AG04450 (cell line): Measurements from ENCODE around the gene MAVS. TPM values are rescaled to one million over a fixed set of nuclear protein-coding genes. Genes with fewer than 3 reads are reported as not detected.
"Not testable (repeated sequence)": the region's sequence is repeated elsewhere in the genome, so short reads cannot be mapped to it uniquely, and the experiment has no call there.

Source experiments
- CTCF ChIA-PET: fragments of 300-600, 350-600 bp; formaldehyde crosslinking; extraction: SDS; loops from one replicate; lab custom pipeline; 2022; ENCODE audit warnings: antibody characterized with exemption, inconsistent platforms; lab: Charles Lee
- POLR2A ChIA-PET: fragments of 350-600 bp; formaldehyde crosslinking; extraction: SDS; loops from one replicate; lab custom pipeline; 2021; ENCODE audit warnings: antibody characterized with exemption, inconsistent platforms; lab: Yijun Ruan, JAX
- DNase-seq: peaks from one replicate; pipeline ENCODE4 v3.0.0-alpha.2; 2011; ENCODE audit warnings: low read depth, low spot score
- H3K27ac ChIP-seq: one replicate; pipeline ENCODE4 v1.5.1; 2012; ENCODE audit warnings: low read depth, low read length, control low read depth
- H3K27me3 ChIP-seq: one replicate; pipeline ENCODE4 v1.6.0; 2012; ENCODE audit warnings: low read length; ENCODE audit not compliant: control insufficient read depth, insufficient read depth
- H3K4me3 ChIP-seq: 2 replicates; pipeline ENCODE4 v1.5.1; 2011; ENCODE audit warnings: mild to moderate bottlenecking, low read depth, low read length, control low read depth
- H3K9me3 ChIP-seq: 2 replicates; pipeline ENCODE4 v1.5.1; 2012; ENCODE audit warnings: low read length; ENCODE audit not compliant: control insufficient read depth, insufficient read depth
- CTCF ChIP-seq: IDR thresholded peaks from 2 replicates; pipeline ENCODE4 v1.5.1; 2011; ENCODE audit warnings: low read depth, low read length, control low read depth, inconsistent platforms
- polyA plus RNA-seq: library from polyadenylated mRNA; depleted of rRNA; stranded (reverse); fragments of >200 nt; gene quantifications from 2 replicates; pipeline ENCODE4 v1.2.3, GENCODE V29; 2011

The MAVS gene
- polyA plus RNA-seq, 1 experiment = 16.4 TPM

- H3K4me3 ChIP-seq = no peak overlapping the region
- CTCF ChIA-PET = interaction anchor here (2.1 to 5.6 kb wide), 2 partner anchors 34 kb away, joined by 13 to 87 read pairs; partner anchors contain the start of gene CENPB
- no peak for DNase-seq
- no peak for TF ChIP-seq CTCF
- no peak overlapping the region for H3K27ac ChIP-seq
- H3K27me3 ChIP-seq = no peaks in the 10 kb centered on the region
- POLR2A ChIA-PET = interaction anchor here (0.7 kb wide), 1 partner anchor 23 kb away, joined by 6 read pairs; no protein-coding TSS in a partner anchor
- H3K9me3 ChIP-seq = no peaks in the 10 kb centered on the region; the same call in 1 of the 2 replicates
These were observed 24.6 kb upstream of the MAVS start for GRCh38 chr20:3821996-3822395.

DNA sequence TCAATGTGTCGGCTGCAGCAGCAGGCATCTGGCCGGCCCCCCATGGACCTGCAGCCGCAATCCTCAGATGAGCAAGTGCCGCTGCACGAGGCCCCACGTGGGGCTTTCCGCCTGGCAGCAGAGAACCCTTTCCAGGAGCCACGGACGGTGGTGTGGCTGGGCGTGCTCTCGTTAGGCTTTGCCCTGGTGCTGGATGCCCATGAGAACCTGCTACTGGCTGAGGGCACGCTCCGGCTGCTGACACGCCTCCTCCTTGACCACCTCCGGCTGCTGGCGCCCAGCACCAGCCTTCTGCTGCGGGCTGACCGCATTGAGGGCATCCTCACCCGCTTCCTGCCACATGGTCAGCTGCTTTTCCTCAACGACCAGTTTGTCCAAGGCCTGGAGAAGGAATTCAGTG is 22.8 kb upstream of the MAVS start:
- no peak for TF ChIP-seq CTCF
- Histone ChIP-seq H3K9me3 (no peaks in the 10 kb centered on the region; the same call in 1 of the 2 replicates), H3K27me3 (no peaks in the 10 kb centered on the region), H3K4me3 (no peak overlapping the region), H3K27ac (no peak overlapping the region)
- DNase-seq = no peak
- POLR2A ChIA-PET = interaction anchor here (0.5 to 0.6 kb wide), 2 partner anchors 26 to 55 kb away, joined by 3 to 6 read pairs; no protein-coding TSS in a partner anchor
- CTCF ChIA-PET = no interaction called here

DNA sequence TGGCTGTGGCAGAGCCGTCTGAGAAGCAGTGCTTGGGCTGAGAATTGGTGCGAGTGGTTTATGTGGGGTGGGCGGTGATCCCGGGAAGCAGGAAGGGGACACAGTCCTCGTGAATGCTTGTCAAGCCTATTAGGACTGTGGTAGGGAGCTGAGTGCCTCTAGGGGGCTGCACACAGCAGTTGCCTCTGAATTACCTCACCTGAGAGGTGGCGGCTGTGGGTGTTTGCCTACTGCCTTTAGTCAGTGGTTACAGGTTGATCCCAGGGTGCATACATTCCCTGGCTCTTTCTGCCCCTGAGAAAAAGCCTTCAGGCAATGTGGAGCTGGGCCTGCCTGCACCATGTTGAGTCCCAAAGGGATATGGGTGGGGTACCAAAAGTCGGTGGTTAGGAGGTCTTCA is 21.1 kb upstream of the MAVS start:
- H3K4me3 ChIP-seq = no peak overlapping the region
- DNase-seq = no peak
- H3K27me3 ChIP-seq = no peaks in the 10 kb centered on the region
- CTCF ChIA-PET = no interaction called here
- H3K27ac ChIP-seq = no peak overlapping the region
- TF ChIP-seq CTCF = no peak
- H3K9me3 ChIP-seq = no peaks in the 10 kb centered on the region; the same call in 1 of the 2 replicates
- POLR2A ChIA-PET = interaction anchor here (1.0 kb wide), 1 partner anchor 45 kb away, joined by 3 read pairs; no protein-coding TSS in a partner anchor

DNA sequence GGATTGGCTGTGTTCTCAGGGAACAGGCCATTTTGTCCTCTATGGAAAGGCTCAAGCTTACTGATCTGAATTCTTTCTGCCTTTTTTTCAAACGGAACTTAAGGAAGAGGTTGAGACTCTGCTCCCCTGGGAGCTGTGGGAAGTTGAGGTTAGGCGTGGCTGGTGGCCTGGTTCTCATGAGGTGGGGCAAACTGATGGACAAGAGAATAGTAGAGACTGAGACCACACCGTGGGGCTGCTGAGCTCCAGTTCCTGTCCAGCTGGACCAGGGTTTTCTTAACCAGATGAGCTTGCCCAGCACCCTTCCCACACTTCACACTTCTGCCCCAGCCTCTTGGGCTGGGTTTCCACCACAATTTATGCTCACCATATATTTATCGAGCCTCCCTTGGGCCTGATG is 20.2 kb upstream of the MAVS start:
- no peak overlapping the region for H3K4me3 ChIP-seq
- CTCF ChIA-PET = interaction anchor here (1.2 kb wide), 1 partner anchor 8 kb away, joined by 3 read pairs; no protein-coding TSS in a partner anchor
- DNase-seq = no peak
- no peaks in the 10 kb centered on the region; the same call in 1 of the 2 replicates for H3K9me3 ChIP-seq
- H3K27ac ChIP-seq = no peak overlapping the region
- no peaks in the 10 kb centered on the region for H3K27me3 ChIP-seq
- TF ChIP-seq CTCF = no peak
- POLR2A ChIA-PET = interaction anchor here (1.0 kb wide), 1 partner anchor 46 kb away, joined by 3 read pairs; no protein-coding TSS in a partner anchor

GRCh38 chr20:3828798-3829197 is 17.8 kb upstream of the MAVS start:
- ChIA-PET CTCF (no interaction called here), POLR2A (no interaction called here)
- no peak overlapping the region for H3K27ac ChIP-seq
- H3K9me3 ChIP-seq = no peaks in the 10 kb centered on the region; the same call in 1 of the 2 replicates
- DNase-seq = no peak
- no peaks in the 10 kb centered on the region for H3K27me3 ChIP-seq
- no peak for TF ChIP-seq CTCF
- no peak overlapping the region for H3K4me3 ChIP-seq

DNA sequence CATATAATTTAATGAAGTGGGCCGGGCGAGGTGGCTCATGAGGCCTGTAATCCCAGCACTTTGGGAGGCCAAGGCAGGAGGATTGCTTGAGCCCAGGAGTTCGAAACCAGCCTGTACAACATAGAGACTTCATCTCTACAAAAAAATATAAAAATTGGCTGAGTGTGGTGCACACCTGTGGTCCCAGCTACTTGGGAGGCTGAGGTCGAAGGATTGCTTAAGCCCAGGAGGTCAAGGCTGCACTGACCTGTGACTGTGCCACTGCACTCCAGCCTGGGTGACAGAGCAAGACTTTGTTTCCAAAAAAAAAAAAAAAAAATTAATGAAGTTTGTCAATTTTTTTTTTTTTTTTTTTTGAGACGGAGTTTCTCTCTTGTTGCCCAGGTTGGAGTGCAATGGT is 16.7 kb upstream of the MAVS start:
- H3K4me3 ChIP-seq, H3K27me3 ChIP-seq, H3K27ac ChIP-seq, H3K9me3 ChIP-seq, DNase-seq, POLR2A ChIA-PET: not testable (repeated sequence)
- CTCF ChIA-PET = interaction anchor here (1.3 kb wide), 1 partner anchor 11 kb away, joined by 7 read pairs; no protein-coding TSS in a partner anchor
